GM18861 (cell line): ENCODE results near the gene NAA80.
A peak's percentile ranks its signal among the peaks of the same experiment; 100 is the strongest.
"Not testable (repeated sequence)": the region's sequence is repeated elsewhere in the genome, so short reads cannot be mapped to it uniquely, and the experiment has no call there.

ENCODE experiments used
- ATAC-seq: cut with Tn5 transposase; IDR thresholded peaks from one replicate; pipeline ENCODE4 v1.9.1; 2021; ENCODE audit not compliant: unreplicated experiment

The NAA80 gene

DNA sequence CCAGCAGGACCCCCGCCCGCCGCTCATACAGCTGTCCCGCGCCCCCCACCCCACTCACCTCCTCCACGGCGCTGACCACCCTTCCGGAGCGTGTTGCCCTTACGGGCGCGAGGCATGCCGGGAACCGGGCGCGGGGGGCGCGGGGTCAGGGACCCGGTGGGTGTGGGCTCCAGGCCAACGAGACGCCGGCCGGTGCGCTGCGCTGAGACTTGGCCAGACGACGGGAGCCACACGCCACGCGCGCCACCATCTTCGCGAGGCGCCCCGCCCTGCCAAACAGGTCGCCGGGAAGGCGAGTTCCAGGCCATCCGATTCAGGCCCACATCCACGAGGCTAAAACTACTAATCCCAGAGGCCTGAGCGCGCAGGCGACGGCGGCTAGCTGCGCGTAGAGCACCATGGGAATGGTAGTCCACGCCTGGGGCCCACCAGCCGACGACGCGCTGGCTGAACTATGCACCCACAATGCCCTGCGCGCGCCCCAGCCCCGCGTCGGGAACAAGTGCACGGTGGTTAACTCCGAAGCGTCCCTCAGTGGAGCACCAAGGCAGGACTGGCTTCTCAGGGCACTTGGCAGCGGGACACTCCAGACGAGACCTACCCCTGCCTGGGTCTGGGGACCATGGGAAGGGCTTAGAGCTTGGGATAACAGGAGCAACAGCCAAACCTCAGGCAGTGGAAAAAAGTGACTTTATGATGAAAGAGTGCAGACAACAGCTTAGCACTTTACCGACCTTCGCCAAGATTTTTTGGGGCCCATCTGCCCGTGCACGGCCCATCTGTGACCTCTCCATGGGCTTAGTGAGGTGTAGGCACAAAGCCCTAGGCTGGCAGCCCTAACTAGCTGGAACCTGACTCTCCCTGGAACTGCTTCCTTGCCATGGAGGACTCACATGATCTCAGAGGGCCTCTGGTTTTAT is 6.8 kb downstream of the NAA80 start, which contains the start of gene IFRD2:
TSS of gene IFRD2 (minus strand) at position 271 of the 920 bp plus-strand sequence. CDS start at position 116, 155 bp downstream.
- peak; percentile 93 for ATAC-seq

GRCh38 chr3:50290161-50290641 is 9.0 kb downstream of the NAA80 start:
- ATAC-seq, result no peak

- ATAC-seq, result no peak
Measured at GRCh38 chr3:50289130-50289529, 10.1 kb downstream of the NAA80 start.

DNA sequence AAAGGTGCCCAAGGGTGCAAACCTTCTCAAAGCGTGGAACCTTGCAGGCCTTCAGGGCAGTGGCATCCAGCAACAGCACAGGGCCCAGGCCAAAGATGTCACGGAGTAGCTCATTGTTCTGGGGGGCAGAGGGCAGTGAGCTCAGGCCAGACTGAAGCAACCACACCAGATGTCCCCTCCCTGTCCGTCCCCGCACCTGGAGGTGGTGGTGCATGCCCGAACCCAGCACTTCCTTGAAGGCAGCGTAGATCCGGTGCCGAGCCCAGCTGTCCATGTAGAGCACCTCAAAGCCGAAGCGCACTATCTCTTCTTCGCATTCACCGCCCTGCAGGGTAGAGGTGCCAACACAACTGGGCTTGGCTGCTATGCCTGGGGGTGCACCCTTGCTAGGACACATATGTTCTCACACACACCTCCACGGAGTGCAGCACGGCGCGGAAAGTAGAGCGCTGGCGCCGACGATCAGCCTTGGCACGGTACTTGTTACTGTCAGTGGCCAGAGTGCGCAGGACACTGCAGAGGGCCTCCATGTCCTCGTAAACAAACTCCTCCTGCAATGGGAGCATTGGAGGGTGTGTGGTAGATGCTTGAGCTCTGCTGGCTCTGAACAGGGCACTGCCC is 10.7 kb downstream of the NAA80 start:
- ATAC-seq, result no peak

- ATAC-seq, result no peak
Measured at GRCh38 chr3:50287262-50287661, 11.9 kb downstream of the NAA80 start.

- no peak for ATAC-seq
Measured at GRCh38 chr3:50286322-50287227, 12.6 kb downstream of the NAA80 start.

DNA sequence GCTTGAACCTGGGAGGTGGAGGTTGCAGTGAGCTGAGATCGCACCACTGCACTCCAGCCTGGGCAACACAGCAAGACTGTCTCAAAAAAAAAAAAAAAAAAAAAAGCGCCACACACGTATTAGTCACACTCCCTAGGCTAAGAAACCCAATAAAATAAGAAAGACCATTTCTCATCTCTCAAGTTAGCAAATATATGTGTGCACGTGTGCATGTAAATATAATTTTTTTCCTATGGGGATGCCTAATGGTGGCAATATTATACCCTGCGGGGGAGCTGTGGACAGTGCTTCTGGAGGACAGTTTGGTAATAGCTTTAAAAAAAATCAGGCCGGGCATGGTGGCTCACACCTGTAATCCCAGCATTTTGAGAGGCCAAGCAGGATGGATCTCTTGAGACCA is 15.1 kb downstream of the NAA80 start:
- ATAC-seq, result not testable (repeated sequence)

GRCh38 chr3:50279255-50280016 is 19.8 kb downstream of the NAA80 start:
- no peak for ATAC-seq

DNA sequence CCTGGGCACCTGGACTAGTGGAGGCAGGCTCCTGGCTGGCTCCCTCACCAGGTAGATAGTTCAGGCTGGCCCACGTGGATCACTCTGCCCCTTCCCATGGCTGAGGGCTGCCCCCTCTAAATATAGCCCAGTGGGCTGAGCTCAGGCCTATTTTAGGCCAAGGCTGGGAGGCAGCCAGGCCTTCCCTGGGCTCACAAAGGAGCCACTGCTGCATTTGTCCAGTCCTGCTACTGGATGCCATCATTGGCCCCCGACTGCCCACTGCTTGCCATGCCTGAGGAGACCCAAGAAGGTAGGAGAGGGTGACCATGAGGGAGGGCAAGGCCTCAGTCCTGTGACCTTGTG is 20.4 kb downstream of the NAA80 start, which contains the start of gene LSMEM2:
TSS of gene LSMEM2 (plus strand) at position 208 of the 345 bp plus-strand sequence. CDS start at position 235, 27 bp downstream.
- ATAC-seq, result no peak

DNA sequence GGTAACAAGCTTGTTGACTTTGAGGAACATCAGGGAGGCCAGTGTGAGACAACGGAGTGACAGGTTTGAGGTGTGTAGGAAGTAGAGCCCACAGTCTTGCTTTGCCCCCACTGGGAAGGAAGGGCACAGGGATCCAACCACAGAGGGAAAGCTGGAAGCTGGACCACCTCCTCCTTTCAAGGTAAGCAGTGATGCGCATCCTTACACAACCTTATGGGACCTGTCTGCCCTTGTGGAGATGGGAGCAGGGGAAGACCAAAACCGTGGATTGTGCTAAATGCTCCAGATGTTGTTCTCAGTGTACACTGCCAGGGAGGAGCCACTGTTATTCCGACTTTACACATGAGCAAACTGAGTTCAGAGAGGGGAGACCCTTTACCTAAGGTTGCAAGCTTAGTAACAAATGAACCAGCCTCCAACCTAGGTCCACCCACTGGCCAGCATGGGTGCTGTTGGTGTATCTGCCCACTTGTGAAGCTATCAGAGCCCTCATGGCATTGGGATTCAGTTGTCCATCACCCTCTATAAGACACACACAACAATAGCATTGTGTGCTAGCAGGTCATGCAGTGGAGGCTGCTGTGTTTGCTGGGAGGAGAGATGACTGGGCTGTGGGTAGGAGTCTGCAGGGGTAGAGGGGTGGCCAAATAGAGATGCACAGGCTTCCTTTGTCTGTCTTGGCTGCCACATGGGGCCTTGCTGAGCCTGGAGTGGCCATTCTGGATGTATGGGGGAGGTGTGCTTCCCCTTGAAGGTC is 20.9 kb downstream of the NAA80 start:
- no peak for ATAC-seq

DNA sequence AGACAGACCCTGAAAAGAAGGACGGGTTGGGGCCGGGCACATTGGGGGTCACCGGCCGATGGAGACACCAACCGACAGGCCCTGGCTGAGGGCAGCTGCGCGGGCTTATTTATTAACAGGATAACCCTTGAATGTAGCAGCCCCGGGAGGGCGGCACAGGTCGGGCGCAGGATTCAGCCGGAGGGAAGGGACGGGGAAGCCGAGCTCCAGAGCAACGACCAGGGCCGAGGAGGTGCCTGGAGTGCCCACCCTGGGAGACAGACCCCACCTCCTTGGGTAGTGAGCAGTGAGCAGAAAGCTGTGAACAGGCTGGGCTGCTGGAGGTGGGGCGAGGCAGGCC is 22.5 kb downstream of the NAA80 start:
- no peak for ATAC-seq

- ATAC-seq, result no peak
Measured at GRCh38 chr3:50275996-50276761, 23.0 kb downstream of the NAA80 start.

- no peak for ATAC-seq
Measured at GRCh38 chr3:50275141-50275995, 23.8 kb downstream of the NAA80 start.

- no peak for ATAC-seq
Measured at GRCh38 chr3:50274371-50275104, 24.7 kb downstream of the NAA80 start.

DNA sequence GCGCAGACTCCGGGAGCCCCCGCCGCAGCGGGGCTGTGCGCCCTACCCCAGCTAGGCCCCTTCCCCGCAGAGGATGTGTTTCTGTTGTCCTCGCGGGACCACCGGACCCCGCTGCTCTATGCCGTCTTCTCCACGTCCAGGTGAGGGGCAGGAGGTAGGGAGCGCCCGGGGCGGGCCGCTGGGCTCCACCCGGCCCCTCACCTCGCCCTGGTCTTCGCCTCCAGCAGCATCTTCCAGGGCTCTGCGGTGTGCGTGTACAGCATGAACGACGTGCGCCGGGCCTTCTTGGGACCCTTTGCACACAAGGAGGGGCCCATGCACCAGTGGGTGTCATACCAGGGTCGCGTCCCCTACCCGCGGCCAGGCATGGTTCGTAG is 25.5 kb downstream of the NAA80 start:
- no peak for ATAC-seq

GRCh38 chr3:50272911-50273688 is 26.1 kb downstream of the NAA80 start:
- ATAC-seq, result peak; percentile 88

- not testable (repeated sequence) for ATAC-seq
Measured at GRCh38 chr3:50272538-50272910, 26.7 kb downstream of the NAA80 start.
